HG03469 (cell line): ENCODE data around the gene SLC39A3.

Source experiments
- ATAC-seq: cut with Tn5 transposase; IDR thresholded peaks from one replicate; pipeline ENCODE4 v1.9.1; 2021; ENCODE audit warnings: mild to moderate bottlenecking, moderate library complexity, moderate number of reproducible peaks; ENCODE audit not compliant: unreplicated experiment

SLC39A3 gene

DNA sequence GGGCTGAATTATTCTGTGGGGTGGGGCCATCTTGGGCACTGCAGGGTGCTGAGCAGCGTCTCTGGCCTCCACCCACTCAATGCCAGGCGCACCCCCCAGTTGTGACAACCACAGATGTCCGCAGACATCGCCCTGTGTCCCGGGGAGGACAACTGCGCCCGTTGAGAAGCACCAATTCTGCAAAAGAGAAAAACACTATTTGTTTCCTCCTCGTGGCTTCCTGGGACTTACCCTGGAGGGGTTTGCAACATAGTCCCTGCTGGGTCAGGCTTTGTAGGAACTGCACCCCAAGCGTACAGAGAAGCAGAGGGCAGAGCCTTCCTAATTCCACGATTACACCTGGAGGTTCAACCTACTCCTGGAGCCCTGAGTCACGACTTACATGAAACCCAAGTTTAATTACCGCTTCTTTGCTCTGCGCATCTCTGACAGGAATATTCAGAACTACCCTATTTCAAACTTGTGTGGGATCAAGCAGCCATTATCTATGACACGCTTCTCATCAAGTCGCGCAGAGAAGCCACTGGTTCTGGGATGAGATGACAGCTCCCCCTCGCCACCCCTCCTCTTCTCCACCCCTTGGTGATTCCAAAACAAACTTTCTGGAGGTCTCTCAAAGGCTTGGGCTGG is 11.1 kb upstream of the SLC39A3 start:
- no peak for ATAC-seq

DNA sequence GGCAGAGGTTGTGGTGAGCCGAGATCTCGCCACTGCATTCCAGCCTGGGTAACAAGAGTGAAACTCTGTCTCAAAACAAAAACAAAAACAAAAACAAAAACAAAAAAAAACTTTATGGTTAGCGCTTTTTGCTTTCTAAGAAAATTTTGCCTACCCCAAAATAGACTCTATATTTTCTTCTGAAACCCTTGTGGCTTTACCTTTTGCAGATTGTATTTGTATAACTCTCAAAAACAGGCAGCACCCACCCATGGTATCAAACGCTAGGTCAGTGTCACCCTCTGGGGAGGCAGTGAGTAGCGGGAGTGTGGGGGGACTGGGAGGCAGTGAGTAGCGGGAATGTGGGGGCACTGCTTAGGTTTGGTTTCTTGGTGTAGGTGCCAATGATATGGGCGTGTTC is 7.5 kb upstream of the SLC39A3 start:
- ATAC-seq, result no peak

GRCh38 chr19:2744113-2744512 is 4.3 kb upstream of the SLC39A3 start:
- no peak for ATAC-seq

GRCh38 chr19:2743099-2743498 is 3.3 kb upstream of the SLC39A3 start:
- ATAC-seq, result no peak

DNA sequence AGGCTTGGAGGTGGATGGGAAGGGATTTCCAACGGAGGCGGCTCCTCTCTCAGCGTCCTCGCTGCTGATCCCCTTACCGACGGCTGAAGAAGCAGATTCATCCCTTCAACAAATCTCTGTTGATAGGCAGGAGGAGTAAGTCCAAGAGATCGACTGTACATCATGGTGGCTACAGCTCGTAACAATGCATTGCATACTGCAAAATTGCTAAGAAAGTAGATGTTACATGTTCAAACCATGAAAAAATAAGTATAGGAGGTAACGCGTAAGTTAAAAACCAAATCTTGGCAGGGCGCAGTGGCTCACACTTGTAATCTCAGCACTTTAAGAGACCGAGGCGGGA is 468 bp upstream of the SLC39A3 start:
- ATAC-seq, result no peak

DNA sequence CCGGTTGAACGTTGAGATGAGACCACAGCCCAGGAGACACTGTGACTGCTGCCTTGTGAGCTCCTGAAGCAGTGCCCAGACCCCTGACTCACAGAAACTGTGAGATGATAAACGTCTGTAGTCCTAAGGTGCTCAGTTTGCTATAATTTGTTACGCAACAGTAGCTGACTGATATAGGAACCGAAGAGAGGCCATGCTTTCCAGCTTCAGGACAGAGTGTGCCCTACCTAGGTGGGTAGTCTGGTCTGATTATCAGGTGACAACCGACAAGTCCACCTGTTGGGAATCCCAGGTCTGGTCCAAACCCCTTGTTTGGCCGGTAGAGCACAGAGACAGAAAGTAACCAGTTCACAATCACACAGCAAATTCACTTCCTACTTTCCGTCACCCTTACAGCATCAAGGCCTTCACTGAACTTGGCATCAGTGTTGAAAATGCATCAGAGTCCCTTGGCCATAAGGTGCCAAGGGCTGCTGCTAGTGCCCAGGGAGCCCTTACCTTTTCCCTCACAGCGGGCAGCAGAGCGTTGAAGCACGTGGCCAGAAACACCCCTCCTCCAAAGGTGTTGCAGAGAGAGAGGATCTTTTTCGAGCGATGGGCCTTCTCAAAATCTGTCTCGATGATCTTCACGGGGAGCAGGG is 3.1 kb downstream of the SLC39A3 start:
- no peak for ATAC-seq

GRCh38 chr19:2735374-2735773 is 4.4 kb downstream of the SLC39A3 start:
- no peak for ATAC-seq

DNA sequence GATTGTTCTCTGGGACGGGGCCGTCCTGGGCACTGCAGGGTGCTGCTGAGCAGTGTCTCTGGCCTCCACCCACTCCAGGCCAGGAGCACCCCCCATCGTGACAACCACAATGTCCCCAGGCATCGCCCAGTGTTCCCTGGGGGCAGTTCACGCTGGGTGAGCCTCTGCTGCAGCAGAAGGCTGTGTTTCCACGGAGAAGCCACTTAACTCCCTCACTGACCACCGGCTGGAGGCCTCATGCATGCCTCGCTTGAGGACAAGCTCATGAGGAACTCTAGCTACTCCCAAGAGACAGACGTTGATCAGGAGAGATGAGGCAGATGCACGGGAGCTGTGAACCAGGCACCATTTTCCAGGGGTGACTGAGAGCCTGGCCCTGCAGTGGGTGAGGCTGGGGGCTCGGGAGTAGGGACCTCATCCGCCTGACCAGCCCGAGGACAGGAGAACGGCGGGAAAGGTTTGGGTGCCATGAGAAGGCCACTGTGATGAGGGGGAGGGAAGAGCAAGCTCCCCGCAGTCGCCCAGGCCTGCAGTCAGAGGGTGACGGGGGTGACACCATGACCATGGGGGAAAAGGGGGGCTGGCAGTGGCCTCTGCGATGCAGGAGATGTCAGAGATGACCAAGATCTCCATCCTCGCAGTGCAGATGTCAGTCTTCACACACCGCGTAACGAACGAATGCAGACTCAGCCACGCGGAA is 5.1 kb downstream of the SLC39A3 start:
- no peak for ATAC-seq

GRCh38 chr19:2733930-2734588 is 5.8 kb downstream of the SLC39A3 start:
- ATAC-seq, result no peak

DNA sequence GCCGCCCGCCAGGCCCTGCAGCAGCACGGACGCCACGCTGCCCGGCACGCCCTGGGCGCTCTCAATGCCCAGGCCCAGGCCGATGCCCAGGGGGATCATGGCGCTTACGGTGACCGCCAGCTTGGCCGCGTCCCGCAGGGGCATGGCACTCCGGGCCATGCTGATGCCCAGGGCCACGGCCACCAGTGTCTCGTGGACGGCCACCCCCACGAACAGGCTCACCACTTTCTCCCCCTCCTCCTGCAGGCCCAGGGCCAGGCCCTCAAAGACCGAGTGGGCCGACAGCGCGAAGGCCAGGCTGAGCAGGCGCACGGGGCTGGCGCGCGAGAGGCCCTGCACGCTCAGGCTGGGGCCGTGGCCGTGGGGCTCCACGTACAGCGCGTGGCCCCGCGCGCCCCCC is 6.9 kb downstream of the SLC39A3 start:
- no peak for ATAC-seq

GRCh38 chr19:2732157-2732725 is 7.6 kb downstream of the SLC39A3 start:
- ATAC-seq, result no peak

DNA sequence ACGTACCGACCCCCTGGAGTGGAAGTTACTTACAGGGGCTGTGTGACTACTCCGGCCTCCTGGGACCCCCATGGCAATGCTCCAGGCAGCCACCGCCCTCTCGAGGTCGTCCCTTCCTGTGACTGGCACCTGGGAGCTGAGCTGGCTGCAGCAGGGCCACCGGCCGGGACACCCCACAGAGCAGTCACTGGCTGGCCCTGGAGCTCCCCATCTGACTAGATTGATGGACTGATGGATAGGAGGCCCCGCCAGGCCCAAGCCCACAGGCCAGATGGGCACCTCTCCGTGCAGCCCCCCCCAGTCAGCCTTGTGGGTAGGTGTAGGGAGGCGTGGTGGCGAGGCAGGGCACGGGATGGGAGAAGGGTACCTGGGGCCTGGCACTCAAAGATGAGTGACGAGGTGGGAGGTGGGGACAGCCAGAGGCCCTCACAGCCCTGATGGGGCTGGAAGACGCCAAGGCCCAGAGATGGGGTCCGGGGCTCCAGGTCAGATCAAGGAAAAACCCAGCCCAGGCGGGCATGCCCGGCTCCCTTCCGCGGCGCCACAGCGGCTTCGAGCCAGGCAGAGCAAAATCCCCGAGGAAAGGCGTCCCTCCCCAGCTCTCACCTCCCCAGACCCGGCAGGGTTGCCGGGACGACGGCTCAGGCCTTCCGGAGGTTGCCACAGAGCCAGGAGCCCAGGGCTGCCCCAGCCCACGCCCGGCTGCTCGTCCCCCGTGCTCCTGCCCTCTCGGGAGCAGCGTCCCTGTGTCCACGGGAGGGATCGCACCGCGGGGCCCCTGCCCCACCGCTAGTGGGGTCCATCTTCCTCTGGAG is 8.4 kb downstream of the SLC39A3 start:
- no peak for ATAC-seq

DNA sequence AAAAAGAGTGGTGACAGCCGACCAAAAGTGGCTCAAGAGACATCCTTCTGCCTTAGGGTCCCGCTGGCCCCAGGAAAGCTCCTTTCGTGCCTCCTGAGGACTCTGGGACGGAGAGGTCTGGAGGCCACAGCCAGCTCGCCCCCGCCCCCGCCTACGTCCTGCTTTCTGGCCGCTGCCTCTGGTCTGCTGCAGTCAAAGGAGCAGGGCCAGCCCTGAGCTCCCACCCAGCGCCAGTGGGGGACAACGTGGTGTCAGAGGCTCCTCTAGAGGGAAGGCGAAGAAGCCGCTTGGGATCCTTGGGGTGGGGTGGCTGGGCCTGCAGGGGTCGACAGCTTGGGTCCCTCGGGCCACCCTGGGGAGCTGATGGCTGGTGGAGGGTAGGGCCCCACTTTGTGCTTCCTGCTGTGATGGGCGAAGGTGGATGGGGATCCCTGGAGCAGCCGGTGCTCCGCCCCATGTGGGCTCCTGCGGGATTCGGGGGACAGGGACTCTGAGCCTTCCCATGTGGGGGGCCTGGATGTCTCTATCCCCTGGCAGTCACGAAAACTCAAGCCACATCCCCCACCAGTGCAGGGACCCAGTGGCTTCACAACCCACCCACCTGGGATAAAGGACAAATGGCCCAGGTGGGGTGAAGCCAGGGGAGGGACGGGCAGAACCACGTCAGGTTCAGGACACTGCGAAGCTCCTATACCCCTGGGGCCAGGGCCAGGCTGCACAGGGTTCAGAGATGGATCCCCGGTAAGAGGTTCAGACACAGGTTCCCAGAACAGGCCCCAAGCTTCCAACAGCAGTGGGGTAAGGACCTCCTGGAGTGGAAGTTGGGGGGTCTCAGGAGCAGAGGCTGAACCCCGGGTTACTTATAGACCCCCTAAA is 9.6 kb downstream of the SLC39A3 start:
- no peak for ATAC-seq

- no peak for ATAC-seq
These were observed 10.9 kb downstream of the SLC39A3 start for GRCh38 chr19:2728783-2729387.

GRCh38 chr19:2727640-2727944 is 12.2 kb downstream of the SLC39A3 start:
- ATAC-seq, result no peak

DNA sequence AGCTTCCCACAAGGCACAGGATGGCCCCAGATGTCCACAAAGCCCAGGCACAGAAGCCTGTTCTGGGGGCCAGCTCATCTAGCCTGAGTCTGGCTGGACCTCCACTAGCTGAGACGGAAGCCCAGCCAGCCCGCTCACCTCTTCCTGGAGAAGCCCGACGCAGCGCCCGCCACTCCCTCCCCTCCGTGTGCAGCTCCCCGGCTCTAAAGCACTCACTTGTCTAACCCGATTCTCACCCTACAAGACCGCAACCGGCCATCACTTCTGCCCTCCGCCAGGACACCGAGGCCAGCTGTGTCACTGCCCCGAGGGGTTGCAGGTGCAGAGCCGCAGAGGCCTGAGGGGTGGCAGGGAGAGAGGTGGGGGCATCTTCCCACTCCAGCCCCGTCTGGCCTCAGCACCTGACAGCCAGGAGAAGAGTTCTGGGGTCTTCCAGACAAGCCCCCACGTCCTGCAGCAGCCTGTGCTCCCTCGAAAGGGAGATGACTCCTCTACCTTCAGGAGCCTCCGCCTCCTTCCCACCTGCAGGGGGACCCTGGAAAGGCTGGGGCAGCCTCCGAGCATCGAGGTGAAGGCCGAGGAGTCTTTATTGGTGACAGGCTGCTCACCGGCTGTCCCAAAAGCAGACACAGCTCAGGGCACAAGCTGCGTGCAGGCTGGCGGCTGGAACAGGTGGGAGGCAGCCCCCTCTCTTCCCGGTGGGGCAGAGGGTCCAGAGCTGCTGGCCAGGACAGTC is 12.7 kb downstream of the SLC39A3 start:
- no peak for ATAC-seq

DNA sequence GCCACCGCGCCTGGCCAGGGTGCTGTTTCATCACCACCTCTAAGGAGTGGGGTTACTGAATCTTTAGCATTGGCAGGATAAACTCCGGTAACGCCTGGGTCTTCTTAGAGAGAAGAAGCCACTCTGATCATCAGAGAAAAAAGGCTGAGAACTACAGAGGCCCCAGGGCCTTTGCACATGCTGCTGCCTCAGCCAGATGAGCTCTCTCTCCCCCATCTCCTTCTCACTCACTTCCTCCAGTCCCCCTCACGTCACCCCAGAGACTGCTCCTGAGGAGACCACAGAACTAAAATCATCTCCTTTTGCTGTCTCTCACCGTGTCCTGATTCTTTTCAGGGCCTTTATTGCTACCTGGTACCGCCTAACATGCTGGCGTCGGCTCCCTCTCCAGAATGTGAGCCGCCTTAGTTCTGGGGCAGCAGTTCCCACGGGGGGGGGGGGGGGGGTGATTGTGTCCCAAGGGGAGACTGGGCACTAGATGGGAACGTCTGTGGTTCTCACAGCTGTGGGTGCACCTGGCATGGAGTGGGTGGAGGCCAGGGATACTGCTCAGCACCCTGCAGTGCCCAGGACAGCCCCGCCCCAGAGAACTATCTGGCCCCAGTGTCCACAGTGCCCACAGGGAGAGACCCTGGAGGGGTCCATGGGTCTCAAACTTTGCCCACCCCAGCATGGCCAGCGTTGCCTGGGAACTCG is 13.5 kb downstream of the SLC39A3 start:
- ATAC-seq, result no peak

- ATAC-seq, result no peak
These were observed 15.7 kb downstream of the SLC39A3 start for GRCh38 chr19:2724148-2724557.
